Skeletal muscle tissue (tissue), 4 donors: Measurements from ENCODE around the gene ZNF256. TPM values are rescaled to one million over a fixed set of nuclear protein-coding genes. Genes with fewer than 3 reads are reported as not detected.
A peak's percentile ranks its signal among the peaks of the same experiment; 100 is the strongest.
"Not testable (repeated sequence)": the region's sequence is repeated elsewhere in the genome, so short reads cannot be mapped to it uniquely, and the experiment has no call there.

Experiments
- H3K27ac ChIP-seq: one replicate; pipeline ENCODE4 v1.7.0; 2013; ENCODE audit warnings: mild to moderate bottlenecking, low read depth, low read length, inconsistent platforms
- H3K27me3 ChIP-seq, 3 donors: one replicate each; pipeline ENCODE4 v1.7.0; 2013; ENCODE audit warnings: low read length in 3 of 3; ENCODE audit not compliant: control insufficient read depth in 3 of 3, insufficient read depth in 3 of 3
- H3K36me3 ChIP-seq, 3 donors: one replicate each; pipeline ENCODE4 v1.7.0; 2013; ENCODE audit warnings: low read length in 3 of 3; ENCODE audit not compliant: control insufficient read depth in 3 of 3, insufficient read depth in 3 of 3
- H3K4me1 ChIP-seq, 3 donors: one replicate each; pipeline ENCODE4 v1.7.0; 2013; ENCODE audit warnings: low read length in 3 of 3, mild to moderate bottlenecking in 3 of 3; ENCODE audit not compliant: control insufficient read depth in 3 of 3, insufficient read depth in 3 of 3
- H3K4me3 ChIP-seq, 3 donors: one replicate each; pipeline ENCODE4 v1.7.0; 2013; ENCODE audit warnings: low read length in 3 of 3
- H3K9ac ChIP-seq, 3 donors: one replicate each; pipeline ENCODE4 v1.7.0; 2013; ENCODE audit warnings: low read length in 3 of 3, mild to moderate bottlenecking in 3 of 3, moderate library complexity in 2 of 3, low read depth in 1 of 3
- H3K9me3 ChIP-seq, 3 donors: one replicate each; pipeline ENCODE4 v1.7.0; 2013; ENCODE audit warnings: low read length in 3 of 3; ENCODE audit not compliant: control insufficient read depth in 3 of 3
- total RNA-seq: library from RNA; depleted of rRNA; stranded (reverse); fragments of >200 nt; gene quantifications from one replicate; pipeline ENCODE4 v1.2.3, GENCODE V29; 2014
- donor health status: Osteomylitis.

The ZNF256 gene
- total RNA-seq, 1 donor from 2014 or later = 12.0 TPM

DNA sequence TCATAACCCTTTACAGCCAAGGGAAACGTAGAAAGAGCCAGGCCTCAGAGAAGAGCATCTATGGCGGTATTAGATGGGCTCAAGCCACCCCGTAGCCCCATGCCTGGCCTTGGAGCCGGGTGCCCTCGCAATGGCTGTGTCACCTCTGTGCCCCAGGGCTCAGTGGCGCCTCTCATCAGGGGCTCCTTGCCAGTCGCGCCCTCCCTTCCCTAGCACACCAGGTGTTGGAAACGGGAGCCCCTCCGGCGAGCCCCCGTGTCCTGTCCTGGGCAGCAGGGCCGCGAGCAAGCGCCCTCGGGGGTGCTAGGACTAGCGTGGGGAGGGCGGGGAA, 453 bp downstream of the ZNF256 start:
- no peaks in the 10 kb centered on the region for H3K27me3 ChIP-seq
- H3K4me1 ChIP-seq = peaks cover 9 to 15% (median 10%) of the 10 kb centered on the region in 3 donors
- peaks cover 16 to 26% (median 24%) of the 10 kb centered on the region in 3 donors for H3K9me3 ChIP-seq
- H3K27ac ChIP-seq = peak overlapping the region; percentile 85
- H3K4me3 ChIP-seq = peak overlapping the region; percentile 91 to 97 (median 92)
- H3K36me3 ChIP-seq = peaks cover 24 to 29% (median 27%) of the 10 kb centered on the region in 3 donors
- H3K9ac ChIP-seq = peak overlapping the region; percentile 88 to 91 (median 90)

DNA sequence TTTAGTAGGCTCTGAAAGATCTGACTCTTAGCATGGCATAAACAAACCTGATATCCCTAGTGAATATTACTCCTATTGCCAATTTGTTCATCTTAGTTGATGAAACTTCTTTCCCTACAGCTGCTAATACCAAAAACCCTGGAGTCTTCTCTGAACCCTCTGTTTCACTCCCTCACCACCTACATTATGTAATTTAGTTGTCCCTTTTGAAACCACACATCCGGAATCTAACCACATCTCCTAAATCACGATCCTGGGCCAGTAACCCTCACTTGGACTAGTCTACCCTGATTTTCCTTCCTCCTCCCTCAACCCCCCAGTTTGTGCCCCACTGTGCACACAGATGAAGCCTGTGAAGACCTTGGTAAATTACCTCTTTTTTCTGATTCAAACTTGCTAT, 1.2 kb downstream of the ZNF256 start:
- H3K27me3 ChIP-seq = no peaks in the 10 kb centered on the region
- H3K9me3 ChIP-seq = peaks cover 23 to 32% (median 31%) of the 10 kb centered on the region in 3 donors
- peaks cover 31 to 36% (median 34%) of the 10 kb centered on the region in 3 donors for H3K36me3 ChIP-seq
- H3K27ac ChIP-seq = no peak overlapping the region
- peak overlapping the region; percentile 91 to 97 (median 92) for H3K4me3 ChIP-seq
- H3K4me1 ChIP-seq = peaks cover 9 to 15% (median 10%) of the 10 kb centered on the region in 3 donors
- H3K9ac ChIP-seq = peak overlapping the region in 1 of 3 donors; percentile 90

- Histone ChIP-seq H3K4me3 (peak overlapping the region in 1 of 3 donors; percentile 11), H3K9ac (no peak overlapping the region), H3K27ac (no peak overlapping the region), H3K27me3 (no peaks in the 10 kb centered on the region), H3K4me1 (peaks cover 6 to 9% (median 7%) of the 10 kb centered on the region in 3 donors), H3K9me3 (peaks cover 33 to 39% (median 36%) of the 10 kb centered on the region in 3 donors), H3K36me3 (peaks cover 47 to 53% (median 48%) of the 10 kb centered on the region in 3 donors)
These were observed 5.9 kb downstream of the ZNF256 start for GRCh38 chr19:57941593-57941992.

- Histone ChIP-seq H3K4me1 (peaks cover 7 to 16% (median 7%) of the 10 kb centered on the region in 3 donors), H3K27me3 (no peaks in the 10 kb centered on the region), H3K27ac (no peak overlapping the region), H3K36me3 (peaks cover 19 to 22% (median 21%) of the 10 kb centered on the region in 3 donors), H3K4me3 (peak overlapping the region in 1 of 3 donors; percentile 78), H3K9ac (no peak overlapping the region), H3K9me3 (peaks cover 13 to 14% (median 13%) of the 10 kb centered on the region in 3 donors)
These were observed 11.8 kb downstream of the ZNF256 start for GRCh38 chr19:57935731-57936130.

DNA sequence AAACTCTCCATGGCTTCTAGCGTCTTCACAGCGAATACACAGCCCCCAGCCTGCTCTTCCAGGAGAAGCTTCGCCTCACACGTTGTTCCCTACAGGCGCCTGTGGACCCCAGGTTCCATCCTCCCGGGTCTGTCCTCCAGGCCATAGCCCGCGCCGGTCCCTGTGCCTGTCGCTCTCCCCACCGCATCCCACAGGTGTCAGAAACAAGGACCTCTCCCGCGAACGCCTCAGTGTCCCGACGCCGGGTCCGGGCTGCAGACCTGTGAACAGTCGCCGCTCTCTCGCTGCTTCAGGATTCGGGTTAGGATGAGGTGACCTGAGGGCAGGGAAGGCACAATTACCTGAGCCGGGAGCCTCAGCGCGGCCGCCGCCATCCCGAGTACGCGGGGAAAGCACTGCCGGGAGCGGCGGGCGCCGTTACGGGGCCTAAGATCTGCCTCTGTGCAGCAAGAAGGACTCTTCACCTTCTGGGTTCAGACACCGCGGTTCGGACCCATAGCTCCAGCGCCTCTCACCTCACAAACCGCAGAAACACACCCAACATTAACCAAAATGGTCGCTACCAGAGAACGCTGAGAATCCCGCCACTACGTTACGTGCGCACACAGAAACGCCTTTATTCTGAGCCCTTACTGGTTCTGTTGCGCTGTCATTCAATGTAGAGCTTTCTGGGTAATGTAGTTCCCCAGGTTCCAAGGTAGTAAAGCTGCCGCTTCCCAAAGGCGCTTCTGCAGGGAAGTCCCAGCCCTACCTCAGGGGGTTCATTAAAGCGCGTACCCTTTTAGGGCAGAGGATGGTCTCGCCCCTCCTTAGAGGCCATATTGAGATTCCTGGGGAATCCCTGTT, 12.5 kb downstream of the ZNF256 start, which contains the start of gene ZNF418:
ZNF418 (minus strand) TSS at position 583 of the 846 bp plus-strand sequence. CDS start 1,580 bp downstream, outside the sequence.
- H3K9ac ChIP-seq = peak within 1 kb of the TSS; percentile 80 to 87 (median 84)
- H3K36me3 ChIP-seq = peaks cover 21 to 24% (median 21%) of the 10 kb centered on the region in 3 donors
- H3K27me3 ChIP-seq = no peaks in the 10 kb centered on the region
- H3K4me3 ChIP-seq = peak within 1 kb of the TSS; percentile 78 to 91 (median 86)
- H3K9me3 ChIP-seq = peaks cover 11 to 18% (median 14%) of the 10 kb centered on the region in 3 donors
- H3K27ac ChIP-seq = peak within 1 kb of the TSS; percentile 46
- peaks cover 7 to 16% (median 7%) of the 10 kb centered on the region in 3 donors for H3K4me1 ChIP-seq

- Histone ChIP-seq H3K9me3 (peaks cover 17 to 47% (median 21%) of the 10 kb centered on the region in 3 donors), H3K27ac (no peak overlapping the region), H3K36me3 (peaks cover 43 to 65% (median 47%) of the 10 kb centered on the region in 3 donors)
These were observed 19.9 kb downstream of the ZNF256 start for GRCh38 chr19:57927587-57927986.

GRCh38 chr19:57916168-57916995, 31.1 kb downstream of the ZNF256 start, which contains the start of gene ZNF417:
Gene ZNF417, minus strand, starts transcription at chr19:57916592. Its CDS starts 181 bp downstream, at chr19:57916411.
- Histone ChIP-seq H3K4me3 (peak within 1 kb of the TSS; percentile 93 to 94 (median 94)), H3K4me1 (peaks cover 8 to 15% (median 10%) of the 10 kb centered on the region in 3 donors), H3K27ac (peak within 1 kb of the TSS; percentile 70), H3K36me3 (peaks cover 10 to 24% (median 14%) of the 10 kb centered on the region in 3 donors), H3K9ac (peak within 1 kb of the TSS; percentile 76 to 92 (median 91))
- H3K27me3 ChIP-seq, H3K9me3 ChIP-seq: not testable (repeated sequence)

More at GRCh38 chr19:57927587-57927986, 19.9 kb downstream of the ZNF256 start:
- Histone ChIP-seq H3K27me3 (no peaks in the 10 kb centered on the region), H3K4me3 (no peak overlapping the region), H3K9ac (no peak overlapping the region), H3K4me1 (no peaks in the 10 kb centered on the region)

DNA sequence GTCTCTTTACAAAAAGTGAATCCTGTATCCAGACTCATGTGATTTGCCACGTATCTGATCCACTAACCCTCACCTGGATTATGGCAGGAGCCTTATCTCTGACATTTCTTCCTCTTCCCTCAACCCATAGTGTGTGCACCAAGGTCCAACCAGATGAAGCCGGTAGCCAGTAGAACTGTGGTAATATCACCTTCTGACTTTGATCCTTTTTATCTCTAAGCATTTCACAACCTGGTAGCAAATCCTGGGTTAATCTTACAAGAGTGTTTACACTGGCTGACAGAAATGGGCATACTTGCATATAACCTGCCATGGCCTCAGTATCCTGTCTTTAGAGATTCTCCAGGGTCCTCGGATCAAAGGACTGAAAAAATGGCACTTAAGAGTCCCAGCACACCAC, 33.0 kb downstream of the ZNF256 start:
- Histone ChIP-seq H3K4me3 (peak overlapping the region in 1 of 3 donors; percentile 20), H3K27me3 (no peaks in the 10 kb centered on the region), H3K36me3 (peaks cover 15 to 28% (median 19%) of the 10 kb centered on the region in 3 donors), H3K9ac (no peak overlapping the region), H3K9me3 (peaks cover 0 to 4% (median 0%) of the 10 kb centered on the region in 3 donors), H3K27ac (no peak overlapping the region), H3K4me1 (peaks cover 8 to 15% (median 10%) of the 10 kb centered on the region in 3 donors)

DNA sequence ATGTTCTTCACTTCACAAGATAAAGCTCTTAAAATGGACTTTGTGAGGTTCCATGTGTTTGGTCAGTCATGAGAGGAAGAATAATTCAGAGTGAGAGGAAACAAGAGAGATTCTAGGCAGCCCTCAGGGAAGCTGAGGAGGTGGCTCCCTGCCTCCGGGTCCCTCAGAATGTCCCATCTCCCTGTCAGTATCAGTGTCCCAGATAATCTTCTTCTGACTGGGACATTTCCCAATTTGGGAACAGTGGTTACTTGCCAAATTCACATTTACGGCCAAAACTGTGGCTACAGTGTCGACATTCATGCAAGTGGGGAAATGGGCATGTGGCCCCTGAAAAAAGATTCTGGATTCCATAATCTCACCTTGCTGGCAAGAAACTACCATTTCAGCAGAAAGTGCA, 40.1 kb downstream of the ZNF256 start:
- no peak overlapping the region for H3K9ac ChIP-seq
- H3K27me3 ChIP-seq = no peaks in the 10 kb centered on the region
- no peak overlapping the region for H3K27ac ChIP-seq
- no peak overlapping the region for H3K4me3 ChIP-seq
- H3K9me3 ChIP-seq = peaks cover 0 to 4% (median 0%) of the 10 kb centered on the region in 3 donors
- H3K36me3 ChIP-seq = peaks cover 21 to 44% (median 31%) of the 10 kb centered on the region in 3 donors
- H3K4me1 ChIP-seq = no peaks in the 10 kb centered on the region
